IMR-90 (cell line): Measurements from ENCODE around the gene AKAP12. TPM values are rescaled to one million over a fixed set of nuclear protein-coding genes. Genes with fewer than 3 reads are reported as not detected.

ENCODE experiments used
- ATAC-seq: fragments of 200-7000 bp; cut with Tn5 transposase; 2 replicates; pipeline ENCODE4 v1.9.1; 2020; ENCODE audit warnings: low read depth, mild to moderate bottlenecking, moderate library complexity
- BruUV-seq: library from RNA; stranded (reverse); fragments of 400-500 nt; replicated peaks from 2 replicates; lab custom pipeline; 2021; lab: Mats Ljungman, UMichigan
- CTCF ChIA-PET: fragments of 300-600 bp; formaldehyde crosslinking; extraction: SDS; loops from one replicate; lab custom pipeline; 2021; ENCODE audit warnings: antibody characterized with exemption; lab: Yijun Ruan, JAX
- POLR2A ChIA-PET: fragments of 300-600 bp; sonication (Branson Sonifier 250); formaldehyde crosslinking; loops from one replicate; lab custom pipeline; 2022; ENCODE audit warnings: antibody characterized with exemption; ENCODE audit not compliant: unreplicated experiment; lab: Charles Lee
- DNase-seq: peaks from one replicate; pipeline ENCODE4 v3.0.0; 2013
- H2AFZ ChIP-seq: replicated peaks from 2 replicates; pipeline ENCODE3; 2013; ENCODE audit warnings: low read length, mild to moderate bottlenecking; ENCODE audit not compliant: poor library complexity
- H2AK5ac ChIP-seq: 2 replicates; pipeline ENCODE4 v1.6.1; 2013; ENCODE audit warnings: low read depth, low read length, inconsistent platforms
- H2AK9ac ChIP-seq: replicated peaks from 2 replicates; pipeline ENCODE3; 2013; ENCODE audit warnings: mild to moderate bottlenecking, low read depth, low read length, moderate library complexity; ENCODE audit not compliant: poor library complexity
- H2BK120ac ChIP-seq: 2 replicates; pipeline ENCODE4 v1.6.1; 2013; ENCODE audit warnings: low read depth, low read length, inconsistent platforms
- H2BK15ac ChIP-seq: 3 replicates; pipeline ENCODE4 v1.6.1; 2013; ENCODE audit warnings: low read depth, low read length, inconsistent platforms
- H2BK20ac ChIP-seq: 2 replicates; pipeline ENCODE4 v1.6.1; 2013; ENCODE audit warnings: low read depth, mild to moderate bottlenecking, inconsistent platforms, low read length, moderate library complexity
- H2BK5ac ChIP-seq: 2 replicates; pipeline ENCODE4 v1.6.1; 2013; ENCODE audit warnings: mild to moderate bottlenecking, low read depth, low read length, inconsistent platforms; ENCODE audit not compliant: poor library complexity, severe bottlenecking
- H3K14ac ChIP-seq: replicated peaks from 2 replicates; pipeline ENCODE4 v1.6.1; 2013; ENCODE audit warnings: low read depth, low read length, inconsistent platforms
- H3K18ac ChIP-seq: 2 replicates; pipeline ENCODE4 v1.6.1; 2013; ENCODE audit warnings: low read depth, low read length, control low read depth
- H3K23ac ChIP-seq: 2 replicates; pipeline ENCODE4 v1.6.1; 2013; ENCODE audit warnings: low read depth, low read length, inconsistent platforms
- H3K27ac ChIP-seq: 2 replicates; pipeline ENCODE4 v1.5.1; 2013; ENCODE audit warnings: mild to moderate bottlenecking, control low read depth, low read length; ENCODE audit not compliant: insufficient read depth
- H3K27me3 ChIP-seq: 2 replicates; pipeline ENCODE4 v1.6.1; 2013; ENCODE audit warnings: low read length; ENCODE audit not compliant: control insufficient read depth, insufficient read depth
- H3K36me3 ChIP-seq: 2 replicates; pipeline ENCODE4 v1.6.1; 2013; ENCODE audit warnings: low read length, mixed read lengths; ENCODE audit not compliant: control insufficient read depth, insufficient read depth
- H3K4ac ChIP-seq: 2 replicates; pipeline ENCODE4 v1.6.1; 2013; ENCODE audit warnings: low read depth, low read length, inconsistent platforms
- H3K4me1 ChIP-seq: 2 replicates; pipeline ENCODE4 v1.6.1; 2013; ENCODE audit warnings: low read length, mixed read lengths; ENCODE audit not compliant: control insufficient read depth, insufficient read depth
- H3K4me2 ChIP-seq: 2 replicates; pipeline ENCODE4 v1.6.1; 2013; ENCODE audit warnings: low read depth, mild to moderate bottlenecking, control low read depth, low read length, moderate library complexity
- H3K4me3 ChIP-seq: 2 replicates; pipeline ENCODE4 v1.5.1; 2013; ENCODE audit warnings: low read depth, mild to moderate bottlenecking, control low read depth, low read length, moderate library complexity; ENCODE audit not compliant: insufficient read depth
- H3K56ac ChIP-seq: 2 replicates; pipeline ENCODE4 v1.6.1; 2013; ENCODE audit warnings: low read length, inconsistent platforms; ENCODE audit not compliant: insufficient read depth; ENCODE audit errors: extremely low read depth
- H3K79me1 ChIP-seq, 2 experiments: 2 replicates each; pipeline ENCODE4 v1.6.1; 2013; ENCODE audit warnings: low read length in 2 of 2, inconsistent platforms in 1 of 2, low read depth in 1 of 2
- H3K9ac ChIP-seq: 2 replicates; pipeline ENCODE4 v1.6.1; 2013; ENCODE audit warnings: low read depth, low read length, control low read depth
- H3K9me1 ChIP-seq: 2 replicates; pipeline ENCODE4 v1.6.1; 2013; ENCODE audit warnings: low read length, inconsistent platforms; ENCODE audit not compliant: insufficient read depth
- H3K9me3 ChIP-seq: 2 replicates; pipeline ENCODE4 v1.6.1; 2013; ENCODE audit warnings: low read length; ENCODE audit not compliant: control insufficient read depth, insufficient read depth
- H4K20me1 ChIP-seq: 2 replicates; pipeline ENCODE4 v1.6.1; 2013; ENCODE audit warnings: low read length, inconsistent platforms; ENCODE audit not compliant: insufficient read depth
- H4K5ac ChIP-seq: 2 replicates; pipeline ENCODE4 v1.6.1; 2013; ENCODE audit warnings: mild to moderate bottlenecking, low read depth, low read length, control low read depth
- H4K8ac ChIP-seq, 2 experiments: 2 replicates each; pipeline ENCODE4 v1.6.1; 2013; ENCODE audit warnings: low read depth in 2 of 2, low read length in 2 of 2, control low read depth in 1 of 2, inconsistent platforms in 1 of 2
- H4K91ac ChIP-seq: 2 replicates; pipeline ENCODE4 v1.6.1; 2013; ENCODE audit warnings: low read depth, low read length, inconsistent platforms; ENCODE audit not compliant: insufficient read depth
- BHLHE40 ChIP-seq: fragments of 150-350 bp; IDR thresholded peaks from 2 replicates; pipeline ENCODE4 v1.6.1; 2016; ENCODE audit warnings: mild to moderate bottlenecking, low read depth, low read length
- CEBPB ChIP-seq: IDR thresholded peaks from 2 replicates; pipeline ENCODE4 v1.6.1; 2012; ENCODE audit warnings: low read depth, low read length, improper control_type of control experiment
- FOS ChIP-seq: fragments of 150-350 bp; IDR thresholded peaks from 2 replicates; pipeline ENCODE4 v1.6.1; 2016; ENCODE audit warnings: low read depth, low read length
- MAFK ChIP-seq: IDR thresholded peaks from 2 replicates; pipeline ENCODE4 v1.6.1; 2012; ENCODE audit warnings: low read depth, low read length, improper control_type of control experiment
- MXI1 ChIP-seq: IDR thresholded peaks from 2 replicates; pipeline ENCODE4 v1.6.1; 2012; ENCODE audit warnings: low read depth, mild to moderate bottlenecking, low read length, moderate library complexity, borderline replicate concordance
- POLR2A ChIP-seq: IDR thresholded peaks from 2 replicates; pipeline ENCODE4 v1.6.1; 2012; ENCODE audit warnings: mild to moderate bottlenecking, low read depth, low read length
- RAD21 ChIP-seq: IDR thresholded peaks from 2 replicates; pipeline ENCODE4 v1.6.1; 2012; ENCODE audit warnings: low read length, improper control_type of control experiment
- RCOR1 ChIP-seq: IDR thresholded peaks from 2 replicates; pipeline ENCODE4 v1.6.1; 2012; ENCODE audit warnings: mild to moderate bottlenecking, low read length, improper control_type of control experiment; ENCODE audit not compliant: insufficient replicate concordance
- SMC3 ChIP-seq: fragments of 150-350 bp; IDR thresholded peaks from 2 replicates; pipeline ENCODE4 v1.6.1; 2016; ENCODE audit warnings: low read depth, mild to moderate bottlenecking, antibody characterized with exemption, low read length, moderate library complexity
- WGBS, 2 experiments: methylation state at CpG; one replicate each; pipeline versions ENCODE4 v1.1.5 to v1.1.7; 2013; ENCODE audit warnings: missing lambda C conversion rate in 2 of 2; ENCODE audit not compliant: insufficient read length in 1 of 2; ENCODE audit errors: extremely low coverage in 2 of 2; 5-methylcytosine and 5-hydroxymethylcytosine counted together
- dilution Hi-C: fragments of 300-500 bp; cut with HindIII; formaldehyde crosslinking; loops from one replicate; pipeline ENCODE4 v1.14.3; 2018; ENCODE audit warnings: low sequenced_read_pairs; ENCODE audit not compliant: unreplicated experiment
- in situ Hi-C: fragments of 300-500 bp; cut with MboI; formaldehyde crosslinking; loops from 3 replicates; pipeline ENCODE4 v1.14.3; 2019; ENCODE audit warnings: low sequenced_read_pairs, inconsistent platforms, mixed read lengths
- intact Hi-C: fragments of 100-400 bp; cut with micrococcal nuclease; formaldehyde crosslinking; loops from 2 replicates; pipeline ENCODE4 v1.10.0; 2022
- polyA plus RNA-seq, 3 experiments: library from polyadenylated mRNA; depleted of rRNA; stranded (reverse); fragments of >200 nt; gene quantifications; 2 replicates each; pipeline ENCODE4 v1.2.3, GENCODE V29; 2012; ENCODE audit warnings: low replicate concordance in 1 of 3
- total RNA-seq: library from RNA; depleted of rRNA; stranded (reverse); fragments of >200 nt; gene quantifications from 2 replicates; pipeline ENCODE4 v1.2.3, GENCODE V29; 2012
- TF ChIP-seq, protein P1 (sequence below): conservative IDR thresholded peaks from 2 replicates; pipeline ENCODE4 v1.5.1; 2012; ENCODE audit warnings: mild to moderate bottlenecking, low read depth, low read length, improper control_type of control experiment
- TF ChIP-seq, protein P2 (sequence below): fragments of 150-350 bp; IDR thresholded peaks from 2 replicates; pipeline ENCODE4 v1.6.1; 2016; ENCODE audit warnings: low read depth, mild to moderate bottlenecking, low read length, moderate library complexity, borderline replicate concordance

Gene AKAP12
- total and polyA plus RNA-seq, 2 of the 4 experiments (the other 2 are of a cell fraction), result 56.0 to 118 TPM

DNA sequence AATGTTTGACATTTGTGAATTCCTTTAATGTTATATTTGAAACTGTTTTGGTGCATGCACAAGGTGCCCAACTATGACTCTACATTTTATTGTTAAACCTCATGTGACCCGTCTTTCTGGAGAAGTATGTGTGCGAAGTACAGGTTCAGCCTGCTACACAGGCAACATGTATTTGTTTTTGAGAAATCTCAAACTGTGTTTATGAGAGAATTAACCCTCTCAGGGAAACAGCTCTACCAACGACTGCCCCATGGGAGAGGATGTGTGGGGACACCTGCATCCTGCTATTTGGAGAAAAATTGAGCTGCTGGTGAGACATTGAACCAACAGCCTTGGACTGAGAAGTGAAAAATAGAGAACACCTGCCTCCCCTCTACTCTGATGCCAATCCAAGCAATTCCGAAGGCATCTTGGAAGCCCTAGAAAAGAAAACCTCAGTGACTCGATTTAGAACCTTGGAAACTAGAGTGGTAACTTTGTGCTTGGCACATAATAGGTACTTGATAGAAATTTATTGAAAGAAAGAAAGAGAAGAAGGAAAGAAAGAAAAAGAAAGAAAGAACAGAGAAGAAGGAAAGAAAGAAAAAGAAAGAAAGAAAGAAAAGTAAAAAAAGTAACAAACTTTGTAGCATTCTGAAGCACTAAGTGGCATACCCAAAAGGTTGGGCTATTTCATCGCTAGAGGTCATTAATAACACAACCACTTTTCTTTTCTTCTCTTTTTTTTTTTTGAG, 2.9 kb upstream of the AKAP12 start:
- no TSS peak for BruUV-seq
- H3K18ac ChIP-seq, result no peak overlapping the region
- H3K4me1 ChIP-seq, result no peaks in the 10 kb centered on the region
- no peak overlapping the region for H3K4me3 ChIP-seq
- DNase-seq, result no peak
- 0 out of 4 replicates have a peak, but pooled peaks cover 0 to 3% of the 10 kb centered on the region in 2 experiments for H3K79me1 ChIP-seq
- H3K56ac ChIP-seq, result no peak overlapping the region
- no peak for ATAC-seq
- H2BK5ac ChIP-seq, result no peak overlapping the region
- no peaks in the 10 kb centered on the region for H3K9me1 ChIP-seq
- no peak overlapping the region for H4K91ac ChIP-seq
- ChIA-PET POLR2A (no interaction called here), CTCF (interaction anchor here (0.6 kb wide), 1 partner anchor 41 kb away, joined by 3 read pairs; no protein-coding TSS in a partner anchor)
- dilution Hi-C loops (no loop called here), intact Hi-C loops (no loop called here), in situ Hi-C loops (no loop called here)
- H3K9me3 ChIP-seq, result no peaks in the 10 kb centered on the region
- H3K9ac ChIP-seq, result no peak overlapping the region
- H4K8ac ChIP-seq, result no peak overlapping the region
- TF ChIP-seq FOS, result no peak
- no peak for TF ChIP-seq MXI1
- no peak for TF ChIP-seq RCOR1
- TF ChIP-seq CEBPB, result no peak
- TF ChIP-seq MAFK, result no peak
- TF ChIP-seq RAD21, result no peak
- TF ChIP-seq, protein P1, sequence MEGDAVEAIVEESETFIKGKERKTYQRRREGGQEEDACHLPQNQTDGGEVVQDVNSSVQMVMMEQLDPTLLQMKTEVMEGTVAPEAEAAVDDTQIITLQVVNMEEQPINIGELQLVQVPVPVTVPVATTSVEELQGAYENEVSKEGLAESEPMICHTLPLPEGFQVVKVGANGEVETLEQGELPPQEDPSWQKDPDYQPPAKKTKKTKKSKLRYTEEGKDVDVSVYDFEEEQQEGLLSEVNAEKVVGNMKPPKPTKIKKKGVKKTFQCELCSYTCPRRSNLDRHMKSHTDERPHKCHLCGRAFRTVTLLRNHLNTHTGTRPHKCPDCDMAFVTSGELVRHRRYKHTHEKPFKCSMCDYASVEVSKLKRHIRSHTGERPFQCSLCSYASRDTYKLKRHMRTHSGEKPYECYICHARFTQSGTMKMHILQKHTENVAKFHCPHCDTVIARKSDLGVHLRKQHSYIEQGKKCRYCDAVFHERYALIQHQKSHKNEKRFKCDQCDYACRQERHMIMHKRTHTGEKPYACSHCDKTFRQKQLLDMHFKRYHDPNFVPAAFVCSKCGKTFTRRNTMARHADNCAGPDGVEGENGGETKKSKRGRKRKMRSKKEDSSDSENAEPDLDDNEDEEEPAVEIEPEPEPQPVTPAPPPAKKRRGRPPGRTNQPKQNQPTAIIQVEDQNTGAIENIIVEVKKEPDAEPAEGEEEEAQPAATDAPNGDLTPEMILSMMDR, result no peak
- TF ChIP-seq POLR2A, result no peak
- no peak for TF ChIP-seq SMC3
- TF ChIP-seq, protein P2, sequence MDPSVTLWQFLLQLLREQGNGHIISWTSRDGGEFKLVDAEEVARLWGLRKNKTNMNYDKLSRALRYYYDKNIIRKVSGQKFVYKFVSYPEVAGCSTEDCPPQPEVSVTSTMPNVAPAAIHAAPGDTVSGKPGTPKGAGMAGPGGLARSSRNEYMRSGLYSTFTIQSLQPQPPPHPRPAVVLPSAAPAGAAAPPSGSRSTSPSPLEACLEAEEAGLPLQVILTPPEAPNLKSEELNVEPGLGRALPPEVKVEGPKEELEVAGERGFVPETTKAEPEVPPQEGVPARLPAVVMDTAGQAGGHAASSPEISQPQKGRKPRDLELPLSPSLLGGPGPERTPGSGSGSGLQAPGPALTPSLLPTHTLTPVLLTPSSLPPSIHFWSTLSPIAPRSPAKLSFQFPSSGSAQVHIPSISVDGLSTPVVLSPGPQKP, result no peak
- TF ChIP-seq BHLHE40, result no peak
- H3K14ac ChIP-seq, result no peak overlapping the region
- H3K4ac ChIP-seq, result no peak overlapping the region
- no peak overlapping the region for H2BK20ac ChIP-seq
- no peak overlapping the region for H2BK120ac ChIP-seq
- H4K5ac ChIP-seq, result no peak overlapping the region
- H3K27ac ChIP-seq, result no peak overlapping the region
- H4K20me1 ChIP-seq, result no peaks in the 10 kb centered on the region
- H3K27me3 ChIP-seq, result peaks cover 9% of the 10 kb centered on the region; the same call in 1 of the 2 replicates
- H2BK15ac ChIP-seq, result no peak overlapping the region
- no peak overlapping the region for H2AFZ ChIP-seq
- no peak overlapping the region for H3K23ac ChIP-seq
- no peak overlapping the region for H2AK9ac ChIP-seq
- 100% methylated on average over 1 of the region's 6 CpGs; no CpG with 5 or more reads in 1 of the 2 experiments for WGBS, 2 experiments
- H3K36me3 ChIP-seq, result no peaks in the 10 kb centered on the region
- no peak overlapping the region for H3K4me2 ChIP-seq
- no peak overlapping the region for H2AK5ac ChIP-seq
